Neural progenitor cell (in vitro differentiated cells): ENCODE data around the gene DSCAML1.

Experiments used
- EZH2 ChIP-seq: fragments of 200-600 bp; sonication (generic); IDR thresholded peaks from 2 replicates; pipeline ENCODE4 v1.6.1; 2017; ENCODE audit warnings: antibody characterized with exemption, mild to moderate bottlenecking, moderate library complexity
- EZH2phosphoT487 ChIP-seq: fragments of 200-600 bp; sonication (generic); IDR thresholded peaks from 2 replicates; pipeline ENCODE4 v1.6.1; 2017; ENCODE audit warnings: antibody characterized with exemption
- TF ChIP-seq, protein P1 (sequence below): fragments of 200-600 bp; sonication (generic); IDR thresholded peaks from 2 replicates; pipeline ENCODE4 v1.5.1; 2017; ENCODE audit warnings: antibody characterized with exemption, mild to moderate bottlenecking

- TF ChIP-seq, protein P1, sequence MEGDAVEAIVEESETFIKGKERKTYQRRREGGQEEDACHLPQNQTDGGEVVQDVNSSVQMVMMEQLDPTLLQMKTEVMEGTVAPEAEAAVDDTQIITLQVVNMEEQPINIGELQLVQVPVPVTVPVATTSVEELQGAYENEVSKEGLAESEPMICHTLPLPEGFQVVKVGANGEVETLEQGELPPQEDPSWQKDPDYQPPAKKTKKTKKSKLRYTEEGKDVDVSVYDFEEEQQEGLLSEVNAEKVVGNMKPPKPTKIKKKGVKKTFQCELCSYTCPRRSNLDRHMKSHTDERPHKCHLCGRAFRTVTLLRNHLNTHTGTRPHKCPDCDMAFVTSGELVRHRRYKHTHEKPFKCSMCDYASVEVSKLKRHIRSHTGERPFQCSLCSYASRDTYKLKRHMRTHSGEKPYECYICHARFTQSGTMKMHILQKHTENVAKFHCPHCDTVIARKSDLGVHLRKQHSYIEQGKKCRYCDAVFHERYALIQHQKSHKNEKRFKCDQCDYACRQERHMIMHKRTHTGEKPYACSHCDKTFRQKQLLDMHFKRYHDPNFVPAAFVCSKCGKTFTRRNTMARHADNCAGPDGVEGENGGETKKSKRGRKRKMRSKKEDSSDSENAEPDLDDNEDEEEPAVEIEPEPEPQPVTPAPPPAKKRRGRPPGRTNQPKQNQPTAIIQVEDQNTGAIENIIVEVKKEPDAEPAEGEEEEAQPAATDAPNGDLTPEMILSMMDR, result no peak
- TF ChIP-seq EZH2, result no peak
- no peak for TF ChIP-seq EZH2phosphoT487
Observed at GRCh38 chr11:117816846-117817367, 19.9 kb upstream of the DSCAML1 start.
